Body of pancreas (tissue), 4 donors: ENCODE results near the gene HOXA9.

Experiments
- CTCF ChIP-seq, 7 experiments: fragments of 450-650 bp in 4 of 7; fragments of 200-600 bp in 3 of 7; sonication (generic) in 3 of 7; IDR thresholded peaks; one replicate each; pipeline ENCODE4 v1.5.1; 2016 to 2019; ENCODE audit warnings: antibody characterized with exemption in 7 of 7
- POLR2A ChIP-seq, 3 donors: fragments of 450-650 bp; IDR thresholded peaks; one replicate each; pipeline ENCODE4 v1.6.1; 2016; ENCODE audit warnings: antibody characterized with exemption in 3 of 3, mild to moderate bottlenecking in 2 of 3

GRCh38 chr7:27152816-27153442 lies 12.4 kb downstream of the HOXA9 start:
- no peak for TF ChIP-seq CTCF (IDR thresholded peaks at IDR 0.05)
- no peak for TF ChIP-seq POLR2A (IDR thresholded peaks at IDR 0.05)
